Measurements from ENCODE around the gene TUBB1. TPM values are rescaled to one million over a fixed set of nuclear protein-coding genes. Genes with fewer than 3 reads are reported as not detected.

Gene TUBB1
- total RNA-seq, 2 experiments from 2014 or later = not detected

GRCh38 chr20:58984691-58985090 lies 34.5 kb upstream of the TUBB1 start:
- Mint-ChIP-seq H3K36me3 (ENCODE audit: low read depth) (peaks cover 52% of the 10 kb centered on the region), H3K9me3 (no peaks in the 10 kb centered on the region), H3K4me1 (ENCODE audit: low read depth) (peaks cover 29% of the 10 kb centered on the region), H3K27me3 (no peaks in the 10 kb centered on the region), H3K4me3 (no peak overlapping the region), H3K27ac (peak overlapping the region; percentile 59)
- intact Hi-C loops (cut with micrococcal nuclease) = loop anchor here (5.0 kb wide), 1 partner anchor 92 kb away; no protein-coding TSS in a partner anchor
- ChIA-PET CTCF (no interaction called here), POLR2A (interaction anchor here (1.1 to 3.0 kb wide), 5 partner anchors 10 to 334 kb away, joined by 3 to 13 read pairs (median 4); partner anchors contain the start of genes ATP5F1E and STX16)
- TF ChIP-seq CTCF (IDR thresholded peaks at IDR 0.05) = no peak
- DNase-seq = no peak
- no peak for ATAC-seq

- Mint-ChIP-seq H3K27me3 (no peaks in the 10 kb centered on the region), H3K4me1 (ENCODE audit: low read depth) (peaks cover 29% of the 10 kb centered on the region), H3K27ac (no peak overlapping the region), H3K36me3 (ENCODE audit: low read depth) (peaks cover 58% of the 10 kb centered on the region), H3K9me3 (no peaks in the 10 kb centered on the region), H3K4me3 (no peak overlapping the region)
- CTCF ChIA-PET = no interaction called here
- POLR2A ChIA-PET = interaction anchor here (1.8 kb wide), 1 partner anchor 14 kb away, joined by 4 read pairs; no protein-coding TSS in a partner anchor
- no peak for TF ChIP-seq CTCF (IDR thresholded peaks at IDR 0.05)
- DNase-seq (no peak), ATAC-seq (no peak)
- intact Hi-C loops (cut with micrococcal nuclease) = no loop called here
Observed at GRCh38 chr20:58985656-58986055, 33.6 kb upstream of the TUBB1 start.

- peaks cover 29% of the 10 kb centered on the region for H3K4me1 Mint-ChIP-seq (ENCODE audit: low read depth)
- H3K27me3 Mint-ChIP-seq = no peaks in the 10 kb centered on the region
- no peak overlapping the region for H3K4me3 Mint-ChIP-seq
- ChIA-PET CTCF (interaction anchor here (1.3 kb wide), 1 partner anchor 46 kb away, joined by 3 read pairs; the partner anchor contains the start of gene ATP5F1E), POLR2A (interaction anchor here (1.4 kb wide), 1 partner anchor 95 kb away, joined by 3 read pairs; no protein-coding TSS in a partner anchor)
- no peak for TF ChIP-seq CTCF (IDR thresholded peaks at IDR 0.05)
- peak overlapping the region; percentile 10 for H3K27ac Mint-ChIP-seq
- peaks cover 61% of the 10 kb centered on the region for H3K36me3 Mint-ChIP-seq (ENCODE audit: low read depth)
- H3K9me3 Mint-ChIP-seq = no peaks in the 10 kb centered on the region
- intact Hi-C loops (cut with micrococcal nuclease) = no loop called here
- ATAC-seq (no peak), DNase-seq (no peak)
Observed at GRCh38 chr20:58986286-58986967, 32.8 kb upstream of the TUBB1 start.

- no peak overlapping the region for H3K4me3 Mint-ChIP-seq
- no peaks in the 10 kb centered on the region for H3K27me3 Mint-ChIP-seq
- no peak for ATAC-seq
- H3K27ac Mint-ChIP-seq = peak overlapping the region; percentile 10
- no peaks in the 10 kb centered on the region for H3K9me3 Mint-ChIP-seq
- ChIA-PET CTCF (interaction anchor here (1.3 kb wide), 1 partner anchor 45 kb away, joined by 3 read pairs; the partner anchor contains the start of gene ATP5F1E), POLR2A (interaction anchor here (1.4 kb wide), 1 partner anchor 96 kb away, joined by 3 read pairs; no protein-coding TSS in a partner anchor)
- no peak for DNase-seq
- TF ChIP-seq CTCF (IDR thresholded peaks at IDR 0.05) = no peak
- peaks cover 63% of the 10 kb centered on the region for H3K36me3 Mint-ChIP-seq (ENCODE audit: low read depth)
- peaks cover 29% of the 10 kb centered on the region for H3K4me1 Mint-ChIP-seq (ENCODE audit: low read depth)
- intact Hi-C loops (cut with micrococcal nuclease) = no loop called here
Observed at GRCh38 chr20:58986968-58987517, 32.2 kb upstream of the TUBB1 start.
